Hindlimb muscle (tissue), 1 donor: ENCODE measurements around the gene DNAJC5. TPM values are rescaled to one million over a fixed set of nuclear protein-coding genes. Genes with fewer than 3 reads are reported as not detected.
"Not testable (repeated sequence)": the region's sequence is repeated elsewhere in the genome, so short reads cannot be mapped to it uniquely, and the experiment has no call there.

Experiments used
- DNase-seq: peaks from one replicate; pipeline ENCODE4 v3.0.0-alpha.2; 2013
- polyA plus RNA-seq: library from polyadenylated mRNA; unstranded; fragments of 120-200 nt; gene quantifications from one replicate; pipeline ENCODE4 v1.2.1, GENCODE V29; 2013; ENCODE audit not compliant: insufficient read length

Gene DNAJC5
- polyA plus RNA-seq, 1 donor, result 33.3 TPM

DNA sequence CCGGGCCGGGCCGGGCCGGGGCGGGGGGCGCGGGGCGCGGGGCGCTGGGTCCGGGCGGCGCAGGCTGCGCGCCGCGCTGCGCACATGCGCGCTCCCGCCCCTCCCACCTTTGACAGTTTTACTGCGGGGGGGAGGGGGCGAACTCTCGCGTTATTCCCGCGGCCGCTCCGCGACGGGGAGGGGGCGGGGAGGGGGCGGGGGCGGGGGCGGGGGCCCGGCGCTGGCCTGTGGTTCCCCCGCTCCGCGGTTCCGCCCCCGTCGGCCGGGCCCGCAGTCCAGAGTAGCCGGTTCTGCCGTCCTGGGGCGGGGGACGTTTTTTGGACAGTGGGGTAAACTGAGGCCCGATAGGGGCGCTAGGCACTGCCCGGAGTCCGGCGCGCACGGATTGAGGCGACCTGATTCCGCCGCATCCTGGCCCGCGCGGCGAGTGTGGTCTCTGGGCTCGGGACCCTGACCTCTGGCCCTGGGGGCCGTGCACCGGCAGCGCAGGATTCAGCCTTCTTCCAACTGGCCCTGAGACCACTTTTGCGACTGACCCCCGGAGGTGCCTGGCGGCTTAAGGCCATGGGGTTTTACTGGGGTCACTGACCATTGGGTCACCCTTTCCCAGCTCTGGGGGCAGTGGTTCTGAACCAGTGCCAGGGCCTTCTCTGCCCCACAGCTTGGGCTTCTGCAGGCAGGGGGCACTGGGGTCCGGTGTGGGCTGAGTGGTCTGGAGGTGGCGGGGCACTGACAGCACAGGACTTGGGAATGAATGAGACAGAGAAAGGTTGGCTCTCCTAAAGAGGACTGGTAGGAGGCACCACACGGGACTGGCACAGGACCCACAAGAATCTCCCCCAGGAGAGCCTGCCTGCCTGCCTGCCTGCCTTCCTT lies 75.2 kb downstream of the DNAJC5 start, which contains the start of gene ZNF512B:
Gene ZNF512B (minus strand): TSS at position 93 of the 876 bp plus-strand sequence. CDS start 1,980 bp downstream, outside the sequence.
- peak; percentile 83 for DNase-seq

DNA sequence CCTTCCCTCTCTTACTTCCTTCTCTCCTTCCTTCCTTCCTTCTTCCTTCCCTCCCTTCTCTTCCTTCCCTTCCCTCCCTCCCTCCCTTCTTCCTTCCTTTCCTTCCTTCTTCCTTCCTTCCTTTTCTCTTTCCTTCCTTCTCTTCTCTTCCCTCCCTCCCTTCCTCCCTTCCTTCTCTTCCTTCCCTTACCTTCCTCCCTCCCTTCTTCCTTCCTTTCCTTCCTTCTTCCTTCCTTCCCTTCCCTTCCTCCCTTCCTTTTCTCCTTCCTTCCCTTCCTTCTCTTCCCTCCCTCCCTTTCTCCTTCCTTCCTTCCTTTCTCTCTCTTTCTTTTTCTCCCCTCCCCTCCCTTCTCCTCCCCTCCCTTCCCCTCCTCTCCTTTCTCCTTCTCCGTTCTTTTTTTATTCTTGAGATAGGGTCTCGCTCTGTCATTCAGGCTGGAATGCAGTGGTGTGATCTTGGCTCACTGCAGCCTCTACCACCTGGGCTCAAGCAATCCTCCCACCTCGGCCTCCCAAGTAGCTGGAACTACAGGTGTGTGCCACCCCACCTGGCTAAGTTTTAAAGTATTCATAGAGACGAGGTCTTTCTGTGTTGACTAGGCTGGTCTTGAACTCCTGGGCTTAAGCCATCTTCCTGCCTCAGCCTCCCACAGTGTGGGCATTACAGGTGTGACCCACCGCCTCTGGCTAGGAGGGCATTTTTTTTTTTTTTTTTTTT lies 75.9 kb downstream of the DNAJC5 start:
- DNase-seq, result no peak

DNA sequence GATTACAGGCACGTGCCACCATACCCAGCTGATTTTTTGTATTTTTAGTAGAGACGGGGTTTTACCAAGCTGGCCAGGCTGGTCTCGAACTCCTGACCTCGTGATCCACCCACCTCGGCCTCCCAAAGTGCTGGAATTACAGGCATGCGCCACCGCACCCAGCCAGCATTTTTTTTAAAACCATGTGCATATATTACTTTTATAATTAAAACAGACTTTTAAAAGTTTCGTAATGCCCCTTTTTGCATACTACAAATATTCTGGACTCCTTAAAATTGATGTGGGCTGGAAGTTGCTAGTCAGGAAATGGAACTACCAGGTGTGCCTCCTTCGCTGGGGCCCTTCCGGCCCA lies 77.0 kb downstream of the DNAJC5 start:
- DNase-seq, result not testable (repeated sequence)

DNA sequence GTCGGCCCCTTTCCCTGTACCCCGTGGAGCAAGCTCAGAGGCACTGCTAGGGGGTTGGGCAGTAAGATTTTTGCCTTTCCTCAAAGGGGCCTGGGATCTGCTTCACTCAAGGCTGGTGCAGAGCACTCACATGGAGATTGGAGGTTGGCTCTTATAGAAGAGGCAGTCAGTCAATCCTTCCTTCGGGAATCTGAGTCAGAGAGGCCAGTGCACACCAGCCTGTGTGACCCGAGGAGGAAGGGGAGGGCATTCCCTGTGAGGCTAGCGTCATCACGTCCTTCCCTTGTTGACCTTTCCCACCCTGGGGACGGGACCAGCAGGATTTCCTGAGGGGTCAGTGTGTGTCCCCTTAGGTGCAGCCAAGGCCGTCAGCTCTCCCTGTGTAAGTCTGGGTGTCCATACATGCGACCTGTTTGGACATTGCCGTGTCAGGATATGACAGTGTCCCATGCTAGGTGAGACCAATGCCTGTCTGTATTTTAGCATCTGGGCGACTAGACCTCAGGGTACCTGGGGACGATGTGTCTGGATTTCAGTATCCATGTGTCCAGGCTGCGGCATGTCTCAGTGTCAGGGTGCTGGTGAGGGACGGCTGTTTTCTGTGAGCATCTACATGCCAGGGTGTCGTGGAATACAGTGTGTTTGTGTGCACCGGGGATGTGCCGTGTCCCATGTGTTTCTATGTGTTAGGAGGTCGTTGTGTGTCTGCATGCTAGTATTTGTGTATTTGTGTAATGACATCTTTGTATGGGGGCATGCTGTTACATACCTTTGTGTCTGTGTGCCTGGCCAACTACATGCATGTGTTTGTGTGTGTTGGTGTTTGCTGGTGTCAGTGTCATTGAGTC lies 77.6 kb downstream of the DNAJC5 start:
- no peak for DNase-seq

DNA sequence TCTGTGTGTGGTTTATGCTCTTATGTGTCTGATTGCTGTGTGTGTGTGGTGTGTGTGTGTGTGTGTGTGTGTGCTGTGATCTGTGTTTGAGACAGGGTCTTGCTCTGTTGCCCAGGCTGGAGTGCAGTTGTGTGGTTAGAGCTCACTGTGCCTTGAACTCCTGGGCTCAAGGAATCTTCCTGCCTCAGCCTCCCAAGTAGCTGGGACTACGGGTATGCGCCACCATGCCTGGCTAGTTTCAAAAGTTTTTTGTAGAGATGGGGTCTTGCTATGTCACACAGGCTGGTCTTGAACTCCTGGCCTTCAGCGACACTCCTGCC lies 78.2 kb downstream of the DNAJC5 start:
- no peak for DNase-seq

DNA sequence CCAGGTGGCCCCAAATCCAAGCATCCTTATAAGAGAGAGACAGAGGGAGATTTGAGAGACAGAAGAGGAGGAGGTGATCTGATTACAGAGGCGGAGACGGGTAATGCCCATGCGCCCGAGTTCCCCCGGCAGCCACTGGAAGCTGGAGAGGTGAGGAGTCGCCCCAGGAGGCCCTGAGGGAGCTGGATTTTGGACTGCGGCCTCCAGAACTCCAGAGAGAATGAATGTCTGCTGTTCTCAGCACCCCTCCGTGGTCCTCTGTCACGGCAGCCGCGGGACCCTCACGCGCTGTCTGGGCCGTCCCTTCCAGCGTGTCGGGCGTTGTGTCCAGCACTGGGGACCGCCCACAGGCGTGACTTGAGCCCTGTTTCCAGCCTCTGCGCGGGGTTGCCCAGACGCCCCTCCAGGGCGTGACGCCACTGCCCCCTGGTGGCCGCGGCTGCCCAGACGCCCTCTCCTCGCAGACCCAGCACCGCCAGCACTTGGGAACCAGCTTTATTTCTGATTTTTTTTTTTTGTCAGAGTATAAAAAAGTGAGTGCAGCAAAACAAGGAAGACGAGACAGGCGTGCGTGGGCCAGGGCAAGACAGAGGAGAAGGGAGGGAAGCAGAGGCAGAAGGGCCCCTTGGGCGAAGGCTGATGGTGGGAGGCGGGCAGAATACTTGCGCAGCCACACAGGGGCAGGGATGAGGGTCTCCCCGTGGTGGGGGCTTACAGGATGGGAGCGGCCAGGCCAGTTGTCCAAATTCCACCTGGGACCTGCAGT lies 78.9 kb downstream of the DNAJC5 start:
- peak; percentile 92 for DNase-seq

DNA sequence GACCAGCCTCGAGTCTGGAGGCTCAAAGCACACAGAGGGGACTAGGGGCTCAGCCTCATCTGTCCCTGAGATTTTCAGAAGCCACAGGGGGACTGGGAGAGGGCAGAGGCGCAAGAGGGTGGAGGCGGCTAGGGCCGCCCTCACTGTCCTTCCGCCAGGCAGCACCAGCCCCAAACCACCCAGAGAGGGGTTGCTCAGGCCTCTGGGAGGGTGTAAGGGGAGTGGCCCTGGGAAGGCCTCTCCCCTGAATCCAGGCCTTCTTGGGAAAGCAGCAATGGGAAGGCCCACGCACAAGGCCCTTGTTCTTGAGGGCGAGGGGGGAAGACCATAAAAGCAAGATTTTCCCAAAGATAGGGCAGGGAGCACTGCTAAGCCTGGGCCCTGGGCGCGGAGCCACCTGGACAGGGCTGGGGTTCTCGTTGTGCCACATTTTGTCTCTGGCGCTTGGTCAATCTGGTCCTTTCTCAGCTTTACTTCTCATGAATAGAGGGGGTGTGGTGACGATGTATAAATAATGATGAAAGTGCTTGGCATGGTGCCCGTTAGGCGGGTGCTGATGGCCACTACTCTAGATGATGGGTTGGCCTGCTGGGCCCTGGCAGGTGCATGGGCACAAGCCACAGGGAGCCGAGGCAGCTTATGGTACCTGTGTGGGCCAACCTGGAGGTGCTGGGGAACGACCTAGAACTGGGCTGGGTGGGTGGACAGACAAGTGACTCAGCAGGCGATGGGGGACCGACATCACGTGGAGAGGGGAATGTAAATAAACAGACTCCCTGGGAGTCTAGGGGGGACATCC lies 79.7 kb downstream of the DNAJC5 start:
- no peak for DNase-seq

DNA sequence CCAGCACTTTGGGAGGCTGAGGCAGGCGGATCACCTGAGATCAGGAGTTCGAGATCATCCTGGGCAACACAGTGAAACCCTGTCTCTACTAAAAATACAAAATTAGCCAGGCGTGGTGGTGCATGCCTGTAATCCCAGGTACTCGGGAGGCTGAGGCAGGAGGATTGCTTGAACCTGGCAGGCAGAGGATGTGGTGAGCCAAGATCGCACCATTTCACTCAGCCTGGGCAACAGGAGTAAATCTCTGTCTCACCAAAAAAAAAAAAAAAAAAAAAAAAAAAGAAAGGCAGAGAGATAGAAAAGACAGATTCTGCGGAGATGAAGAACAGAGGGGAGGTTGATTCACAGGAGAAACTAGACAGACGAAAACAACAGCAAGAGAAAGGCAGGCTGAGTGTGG lies 81.6 kb downstream of the DNAJC5 start:
- not testable (repeated sequence) for DNase-seq

DNA sequence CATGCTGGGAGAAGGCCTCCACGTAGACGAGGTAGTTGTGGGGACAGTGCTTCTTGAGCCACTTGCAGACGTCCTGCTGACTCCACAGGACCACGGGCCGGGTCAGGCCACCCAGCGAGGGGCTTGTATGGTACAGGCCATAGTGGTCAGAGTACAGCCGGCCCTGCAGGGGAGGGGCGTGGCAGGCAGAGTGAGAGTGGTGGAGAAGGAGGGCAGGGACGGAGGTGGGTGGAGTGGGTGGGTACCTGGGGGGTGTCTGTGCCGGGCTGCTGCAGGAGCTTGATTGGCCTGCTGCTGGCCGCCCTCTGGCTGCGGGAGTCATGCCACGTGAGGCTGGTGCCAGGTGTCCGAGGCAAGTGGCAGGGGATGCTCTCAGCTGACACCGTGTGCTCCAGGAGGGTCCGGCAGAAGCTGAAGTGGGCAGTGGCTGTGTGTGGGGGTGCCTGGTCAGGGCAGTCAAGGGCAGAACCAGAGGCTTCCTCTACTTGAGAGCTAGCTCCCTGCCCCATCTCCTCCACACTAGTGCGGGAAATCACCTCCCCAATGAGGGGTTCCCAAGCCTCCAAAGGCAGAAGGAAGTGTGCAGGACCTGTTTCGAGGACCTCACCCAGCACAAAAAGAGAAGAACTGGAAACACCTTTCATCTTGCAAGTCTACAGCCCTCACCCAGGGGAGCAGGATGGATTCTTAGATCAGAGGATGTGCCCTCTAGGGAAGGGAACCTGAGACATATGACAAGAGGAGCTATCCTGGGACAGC lies 82.2 kb downstream of the DNAJC5 start:
- no peak for DNase-seq

DNA sequence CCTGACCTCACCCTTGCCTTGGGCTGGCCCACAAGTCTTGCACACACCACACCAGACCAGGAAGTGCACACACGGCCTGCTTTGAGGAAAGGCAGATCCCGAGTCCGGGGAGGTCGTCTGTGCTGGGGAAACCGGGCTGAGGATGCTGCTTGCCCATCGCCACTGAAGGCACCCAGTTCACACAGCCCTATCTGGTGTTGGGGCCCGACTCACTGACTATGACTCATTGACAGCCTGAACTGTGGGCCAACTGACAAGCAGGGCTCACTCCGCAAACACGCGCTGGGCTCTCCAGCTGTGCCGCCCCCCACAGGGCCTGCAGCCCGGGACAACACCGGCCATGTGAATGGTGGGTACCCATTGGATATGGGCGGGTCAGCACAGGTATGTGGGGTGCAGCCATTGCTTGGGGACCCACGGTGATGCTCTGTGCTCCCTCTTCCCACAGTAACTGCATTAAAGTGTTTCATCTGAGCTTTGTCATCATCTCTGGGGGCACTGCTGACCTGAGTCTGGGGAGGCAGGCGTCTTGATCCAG lies 82.9 kb downstream of the DNAJC5 start:
- DNase-seq, result no peak

DNA sequence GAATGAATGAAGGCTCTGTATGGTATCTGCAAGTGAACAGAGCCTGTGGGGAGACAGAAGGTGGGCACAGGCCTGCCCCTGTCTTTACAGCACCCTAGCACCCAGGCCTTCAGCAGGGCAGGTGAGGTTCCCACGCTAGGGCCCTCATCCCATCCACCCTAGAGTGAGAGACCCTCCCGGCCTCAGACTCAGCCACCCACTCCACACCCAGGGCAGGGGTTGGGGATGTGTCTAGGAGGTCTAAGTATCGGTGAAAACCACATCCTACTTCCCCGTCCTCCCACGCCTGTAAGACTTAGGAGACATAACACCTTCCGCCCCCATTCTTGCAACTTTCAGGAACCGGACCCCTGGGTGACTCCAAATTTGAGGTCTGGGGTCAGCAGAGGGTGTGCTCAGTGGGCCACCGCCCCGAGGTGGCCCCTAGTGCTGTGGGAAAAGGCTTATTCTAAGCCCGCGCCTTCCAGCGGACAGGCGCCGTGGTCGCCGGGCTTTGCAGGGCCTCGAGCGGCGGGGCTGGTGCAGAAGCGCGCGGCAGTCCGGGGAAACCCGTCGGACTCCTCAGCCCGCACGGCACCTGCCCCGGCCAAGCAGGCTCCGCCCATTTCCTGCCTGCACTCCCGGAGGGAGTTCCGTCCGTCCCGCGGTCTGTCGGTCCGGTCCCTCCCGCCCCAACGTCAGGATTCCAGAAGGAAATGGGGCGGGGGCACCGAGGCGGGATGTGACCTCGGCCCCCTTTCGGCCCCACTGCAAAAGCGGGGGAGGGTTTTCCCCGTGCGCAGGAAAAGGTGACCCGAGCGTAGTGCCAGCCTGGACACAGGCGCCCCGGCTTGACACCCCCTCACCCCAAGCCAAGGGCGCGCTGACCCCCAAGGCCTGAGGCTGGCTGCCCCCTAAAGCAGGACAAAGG lies 83.6 kb downstream of the DNAJC5 start:
- DNase-seq, result no peak

DNA sequence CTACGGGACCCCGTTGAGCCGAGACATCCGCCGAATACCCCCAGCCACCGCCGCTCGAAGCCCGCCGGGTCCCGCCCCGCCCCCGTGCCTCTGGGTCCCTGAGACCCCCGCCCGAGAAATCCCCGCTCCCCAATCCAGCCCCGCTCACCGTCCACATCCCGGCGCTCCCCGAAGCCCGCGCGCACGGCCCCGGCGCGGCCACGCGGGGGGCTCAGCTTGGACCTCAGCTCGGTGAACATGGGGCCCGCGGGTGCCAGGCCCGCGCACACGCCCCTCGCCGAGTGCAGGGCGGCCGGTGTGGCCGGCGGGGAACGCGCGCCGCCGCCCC lies 84.3 kb downstream of the DNAJC5 start:
- DNase-seq, result no peak

DNA sequence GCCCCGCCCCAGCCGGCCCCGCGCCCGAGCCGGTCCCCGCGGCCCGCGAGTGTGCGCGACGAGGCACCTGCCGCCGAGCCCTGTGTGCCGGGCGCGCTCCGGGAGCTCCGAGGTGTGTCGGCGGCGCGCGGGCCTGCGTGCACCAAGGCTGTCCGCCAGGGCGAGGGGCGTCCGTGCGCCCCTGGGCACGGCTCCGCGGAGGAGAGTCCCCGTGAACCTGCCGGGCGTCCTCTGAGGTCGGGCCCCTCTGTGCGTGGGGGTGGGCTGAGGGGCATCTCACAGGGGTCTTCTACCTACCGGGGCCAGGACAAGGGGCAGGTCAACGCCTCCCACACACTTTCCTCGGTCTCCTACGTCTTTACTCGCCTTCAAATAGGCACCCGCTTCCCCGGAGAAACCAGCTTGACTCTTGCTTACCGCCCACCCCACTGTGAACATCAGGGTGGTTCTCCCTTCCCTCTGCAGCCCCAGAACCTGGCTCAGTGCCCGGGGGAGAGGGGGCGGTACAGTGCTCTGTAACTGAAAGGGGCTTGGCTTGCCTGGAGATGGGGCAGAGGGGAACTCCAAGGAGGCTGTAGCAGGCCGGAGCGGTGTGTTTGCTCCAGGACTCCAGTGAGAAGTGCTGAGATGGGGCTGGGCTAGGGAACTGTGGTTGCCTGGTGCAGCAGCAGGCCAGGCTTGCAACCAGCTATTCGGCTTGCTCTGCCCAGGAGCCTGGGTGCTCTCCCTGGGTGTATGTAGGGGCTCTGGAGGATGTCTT lies 84.8 kb downstream of the DNAJC5 start, which contains the start of gene SAMD10:
Gene SAMD10 (minus strand): TSS at position 86 of the 760 bp plus-strand sequence. CDS start 175 bp downstream, outside the sequence.
- peak; percentile 68 for DNase-seq

DNA sequence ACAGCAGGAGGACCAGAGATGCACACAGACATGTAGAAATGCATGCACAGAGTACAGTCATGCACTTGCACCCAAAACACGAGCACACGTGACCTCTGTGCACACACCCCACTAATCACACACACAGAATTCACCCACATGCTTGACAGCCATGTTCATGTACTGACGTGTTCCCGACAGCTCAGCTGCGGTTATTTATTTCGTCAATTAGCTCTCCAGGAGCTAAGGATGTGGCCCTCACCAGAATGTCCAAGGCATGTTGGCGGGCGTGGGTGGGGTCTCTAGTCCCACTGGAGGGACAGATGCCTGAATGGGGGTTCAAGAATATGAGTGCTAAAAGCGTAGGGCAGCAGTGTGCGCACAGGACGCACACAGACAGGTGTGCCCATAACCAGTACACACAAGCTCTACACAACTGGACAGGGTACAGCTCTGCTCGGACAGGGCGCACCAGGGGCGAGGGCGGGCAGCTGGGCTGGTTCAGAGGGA lies 85.4 kb downstream of the DNAJC5 start:
- DNase-seq, result no peak

DNA sequence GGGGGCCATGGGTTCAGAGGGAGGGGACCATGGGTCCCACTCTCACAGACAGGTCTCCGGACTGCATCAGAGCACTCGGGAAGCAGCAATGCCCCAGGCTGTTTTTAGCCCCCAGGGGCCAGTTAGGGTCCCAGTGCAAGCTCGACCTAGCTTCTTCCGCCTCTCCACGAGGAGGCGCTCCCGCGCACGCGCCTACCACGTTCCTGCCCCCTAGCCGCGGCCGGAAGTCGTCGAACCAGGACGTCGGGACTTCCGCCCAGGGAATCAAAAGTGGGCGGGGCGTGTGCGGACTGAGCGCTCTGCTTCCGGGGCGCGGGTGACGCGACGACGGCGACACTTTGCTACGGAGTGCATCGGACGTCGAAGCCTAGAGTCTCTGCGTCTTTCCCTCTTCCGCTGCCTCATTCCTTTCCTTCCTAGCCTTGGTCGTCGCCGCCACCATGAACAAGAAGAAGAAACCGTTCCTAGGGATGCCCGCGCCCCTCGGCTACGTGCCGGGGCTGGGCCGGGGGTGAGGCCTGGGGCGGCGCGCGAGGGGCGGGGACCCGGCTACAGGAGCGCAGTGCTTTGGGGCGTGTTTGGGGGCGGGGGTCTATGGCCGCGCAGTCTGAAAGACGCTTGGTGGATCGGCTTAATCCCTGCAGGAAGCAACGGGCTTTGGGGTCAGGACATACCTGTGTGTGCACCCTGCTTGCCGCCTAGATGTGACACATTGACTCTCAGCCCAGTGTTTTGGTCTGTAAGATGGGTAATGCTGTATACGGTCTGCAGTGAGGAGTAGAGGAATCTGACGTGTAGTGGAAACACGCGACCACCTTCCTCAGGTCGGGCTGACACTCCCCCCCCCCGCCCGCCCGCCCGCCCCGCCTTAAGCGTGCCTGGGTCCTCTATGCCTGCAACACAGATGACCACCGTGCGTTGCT lies 86.1 kb downstream of the DNAJC5 start, which contains the start of gene PRPF6:
Gene PRPF6 (plus strand): TSS at position 327 of the 923 bp plus-strand sequence. CDS start 114 bp downstream, at position 441.
- DNase-seq, result peak; percentile 96

DNA sequence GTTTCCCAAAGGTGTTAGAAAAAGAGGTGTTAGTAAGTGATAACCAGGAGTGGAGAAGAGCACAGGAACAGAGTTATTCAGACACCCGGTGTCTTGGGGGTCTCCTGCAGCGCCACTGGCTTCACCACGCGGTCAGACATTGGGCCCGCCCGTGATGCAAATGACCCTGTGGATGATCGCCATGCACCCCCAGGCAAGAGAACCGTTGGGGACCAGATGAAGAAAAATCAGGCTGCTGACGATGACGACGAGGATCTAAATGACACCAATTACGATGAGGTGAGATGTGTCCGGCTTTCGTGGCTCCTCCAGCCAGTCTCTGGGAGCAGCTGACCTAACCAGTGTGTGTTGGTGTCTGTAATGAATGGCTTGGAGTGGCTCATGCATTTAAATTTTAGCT lies 88.0 kb downstream of the DNAJC5 start:
- DNase-seq, result no peak
